C4-2B (cell line): ENCODE results near the gene GDPD3.

ENCODE experiments used
- CTCF ChIP-seq: fragments of 450-650 bp; conservative IDR thresholded peaks from 2 replicates; pipeline ENCODE4 v1.5.1; 2017; ENCODE audit warnings: mild to moderate bottlenecking
- ZFX ChIP-seq: fragments of 450-650 bp; IDR thresholded peaks from 2 replicates; pipeline ENCODE4 v1.6.1; 2017

GRCh38 chr16:30110661-30111060, 2.7 kb downstream of the GDPD3 start:
- TF ChIP-seq CTCF (no peak), ZFX (no peak)
